Chondrocyte (in vitro differentiated cells): ENCODE data around the gene SLC2A5. TPM values are rescaled to one million over a fixed set of nuclear protein-coding genes. Genes with fewer than 3 reads are reported as not detected.
"Not testable (repeated sequence)": the region's sequence is repeated elsewhere in the genome, so short reads cannot be mapped to it uniquely, and the experiment has no call there.

Experiments used
- DNase-seq: peaks from one replicate; pipeline ENCODE4 v3.0.0; 2021; ENCODE audit warnings: mixed read lengths, low spot score
- H3K27ac Mint-ChIP-seq: one replicate; pipeline ENCODE4 v1.8.0; 2021; ENCODE audit warnings: mild to moderate bottlenecking, moderate library complexity, mixed read lengths; ENCODE audit not compliant: unreplicated experiment
- H3K27me3 Mint-ChIP-seq: 2 replicates; pipeline ENCODE4 v1.8.0; 2021; ENCODE audit warnings: low read depth, mixed read lengths
- H3K36me3 Mint-ChIP-seq: 2 replicates; pipeline ENCODE4 v1.8.0; 2021; ENCODE audit warnings: low read depth, mixed read lengths
- H3K4me1 Mint-ChIP-seq: 2 replicates; pipeline ENCODE4 v1.8.0; 2021; ENCODE audit warnings: low read depth, mild to moderate bottlenecking, mixed read lengths
- H3K4me3 Mint-ChIP-seq: one replicate; pipeline ENCODE4 v1.8.0; 2021; ENCODE audit warnings: mild to moderate bottlenecking, moderate library complexity, mixed read lengths; ENCODE audit not compliant: unreplicated experiment
- H3K9me3 Mint-ChIP-seq: 2 replicates; pipeline ENCODE4 v1.8.0; 2021; ENCODE audit warnings: low read depth, mixed read lengths
- CTCF ChIP-seq: fragments of 200-600 bp; sonication (generic); IDR thresholded peaks from 2 replicates; pipeline ENCODE4 v1.5.0; 2021; ENCODE audit warnings: antibody characterized with exemption, mild to moderate bottlenecking, moderate library complexity
- total RNA-seq: library from RNA; stranded (reverse); gene quantifications from 3 replicates; pipeline ENCODE4 v1.2.1, GENCODE V29; 2021

SLC2A5 gene
- total RNA-seq, 1 donor from 2014 or later, result 0.27 TPM

GRCh38 chr1:9008236-9008635 lies 61.2 kb downstream of the SLC2A5 start:
- no peaks in the 10 kb centered on the region for H3K9me3 Mint-ChIP-seq

GRCh38 chr1:9006956-9007615 lies 62.3 kb downstream of the SLC2A5 start:
- TF ChIP-seq CTCF, result no peak
- H3K4me1 Mint-ChIP-seq, result peaks cover 2% of the 10 kb centered on the region
- H3K9me3 Mint-ChIP-seq, result no peaks in the 10 kb centered on the region
- DNase-seq, result no peak
- H3K36me3 Mint-ChIP-seq, result no peaks in the 10 kb centered on the region
- no peak overlapping the region for H3K27ac Mint-ChIP-seq
- no peak overlapping the region for H3K4me3 Mint-ChIP-seq
- H3K27me3 Mint-ChIP-seq, result peaks cover 4% of the 10 kb centered on the region

More at GRCh38 chr1:9008236-9008635, 61.2 kb downstream of the SLC2A5 start:
- H3K36me3 Mint-ChIP-seq, result no peaks in the 10 kb centered on the region
- TF ChIP-seq CTCF, result no peak
- peaks cover 2% of the 10 kb centered on the region for H3K4me1 Mint-ChIP-seq
- DNase-seq, result no peak
- no peak overlapping the region for H3K4me3 Mint-ChIP-seq
- peaks cover 4% of the 10 kb centered on the region for H3K27me3 Mint-ChIP-seq
- H3K27ac Mint-ChIP-seq, result no peak overlapping the region

DNA sequence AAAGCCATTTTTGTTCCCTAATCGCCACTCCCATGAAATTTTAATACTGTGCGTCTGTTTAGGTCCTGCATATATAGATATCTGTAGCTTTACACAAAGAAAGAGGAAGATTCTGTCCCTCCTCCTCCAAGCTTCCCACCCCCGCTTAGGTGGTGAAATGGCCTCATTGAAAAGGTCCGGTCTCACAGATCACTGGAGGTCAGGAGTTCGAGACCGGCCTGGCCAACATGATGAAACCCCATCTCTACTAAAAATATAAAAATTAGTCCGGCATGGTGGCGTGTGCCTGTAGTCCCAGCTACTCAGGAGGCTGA lies 64.1 kb downstream of the SLC2A5 start:
- H3K27me3 Mint-ChIP-seq, result peaks cover 4% of the 10 kb centered on the region
- H3K4me3 Mint-ChIP-seq, result no peak overlapping the region
- H3K9me3 Mint-ChIP-seq, result no peaks in the 10 kb centered on the region
- peaks cover 2% of the 10 kb centered on the region for H3K4me1 Mint-ChIP-seq
- no peak overlapping the region for H3K27ac Mint-ChIP-seq
- TF ChIP-seq CTCF, result peak; percentile 63
- DNase-seq, result no peak
- no peaks in the 10 kb centered on the region for H3K36me3 Mint-ChIP-seq

- Mint-ChIP-seq H3K27me3 (peaks cover 4% of the 10 kb centered on the region), H3K36me3 (no peaks in the 10 kb centered on the region), H3K27ac (no peak overlapping the region), H3K9me3 (no peaks in the 10 kb centered on the region), H3K4me3 (no peak overlapping the region), H3K4me1 (peaks cover 2% of the 10 kb centered on the region)
- TF ChIP-seq CTCF, result peak; percentile 92
- DNase-seq, result no peak
Measured at GRCh38 chr1:9004700-9005394, 64.6 kb downstream of the SLC2A5 start.

GRCh38 chr1:9004031-9004699 lies 65.3 kb downstream of the SLC2A5 start:
- no peaks in the 10 kb centered on the region for H3K9me3 Mint-ChIP-seq
- peaks cover 4% of the 10 kb centered on the region for H3K27me3 Mint-ChIP-seq
- no peak overlapping the region for H3K4me3 Mint-ChIP-seq
- H3K27ac Mint-ChIP-seq, result no peak overlapping the region
- no peak for TF ChIP-seq CTCF
- H3K36me3 Mint-ChIP-seq, result no peaks in the 10 kb centered on the region
- H3K4me1 Mint-ChIP-seq, result peaks cover 2% of the 10 kb centered on the region
- no peak for DNase-seq

DNA sequence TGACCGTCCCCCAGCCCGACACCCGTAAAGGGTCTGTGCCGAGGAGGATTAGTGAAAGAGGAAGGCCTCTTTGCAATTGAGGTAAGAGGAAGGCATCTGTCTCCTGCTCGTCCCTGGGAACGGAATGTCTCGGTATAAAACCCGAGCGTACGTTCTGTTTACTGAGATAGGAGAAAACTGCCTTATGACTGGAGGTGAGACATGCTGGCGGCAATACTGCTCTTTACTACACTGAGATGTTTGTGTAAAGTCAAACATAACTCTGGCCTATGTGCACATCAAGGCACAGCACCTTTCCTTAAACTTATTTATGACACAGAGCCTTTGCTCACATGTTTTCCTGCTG lies 67.2 kb downstream of the SLC2A5 start:
- H3K27me3 Mint-ChIP-seq, H3K4me3 Mint-ChIP-seq, H3K36me3 Mint-ChIP-seq: not testable (repeated sequence)

DNA sequence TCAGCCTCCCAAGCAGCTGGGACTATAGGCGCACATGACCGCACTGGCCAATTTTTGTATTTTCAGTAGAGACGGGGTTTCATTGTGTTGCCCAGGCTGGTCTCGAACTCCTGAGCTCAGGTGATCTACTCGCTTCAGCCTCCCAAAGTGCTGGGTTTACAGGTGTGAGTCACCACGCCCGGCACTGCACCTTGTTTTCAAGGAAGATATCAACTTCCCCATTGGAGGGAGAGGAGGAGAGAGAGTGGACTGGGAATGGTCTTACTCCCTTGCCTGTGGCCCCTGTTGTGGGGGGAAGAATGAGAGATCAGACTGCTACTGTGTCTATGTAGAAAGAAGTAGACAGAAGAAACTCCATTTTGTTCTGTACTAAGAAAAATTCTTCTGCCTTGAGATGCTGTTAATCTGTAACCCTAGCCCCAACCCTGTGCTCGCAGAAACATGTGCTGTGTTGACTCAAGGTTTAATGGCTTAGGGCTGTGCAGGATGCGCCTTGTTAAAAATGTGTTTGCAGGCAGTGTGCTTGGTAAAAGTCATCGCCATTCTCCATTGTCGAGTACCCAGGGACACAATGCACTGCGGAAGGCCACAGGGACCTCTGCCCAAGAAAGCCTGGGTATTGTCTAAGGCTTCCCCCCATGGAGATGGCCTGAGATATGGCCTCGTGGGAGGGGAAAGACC lies 67.8 kb downstream of the SLC2A5 start:
- DNase-seq, H3K36me3 Mint-ChIP-seq, H3K4me3 Mint-ChIP-seq, H3K27ac Mint-ChIP-seq, H3K4me1 Mint-ChIP-seq, H3K9me3 Mint-ChIP-seq, H3K27me3 Mint-ChIP-seq: not testable (repeated sequence)

More for the DNA sequence above, 67.2 kb downstream of the SLC2A5 start:
- DNase-seq, H3K27ac Mint-ChIP-seq, H3K9me3 Mint-ChIP-seq, H3K4me1 Mint-ChIP-seq: not testable (repeated sequence)
